NB4 (cell line): ENCODE measurements around the gene GLT1D1.
A peak's percentile ranks its signal among the peaks of the same experiment; 100 is the strongest.

Experiments
- DNase-seq: peaks from one replicate; pipeline ENCODE4 v3.0.0; 2010; ENCODE audit warnings: low read depth
- H3K4me3 ChIP-seq: one replicate; pipeline ENCODE4 v1.5.1; 2011; ENCODE audit warnings: mild to moderate bottlenecking, low read depth, low read length, moderate library complexity
- CTCF ChIP-seq: IDR thresholded peaks from one replicate; pipeline ENCODE4 v1.5.1; 2012; ENCODE audit warnings: low read depth, low read length
- MAX ChIP-seq: IDR thresholded peaks from 2 replicates; pipeline ENCODE4 v1.6.1; 2011; ENCODE audit warnings: low read depth, low read length
- MYC ChIP-seq: IDR thresholded peaks from 2 replicates; pipeline ENCODE4 v1.6.1; 2011; ENCODE audit warnings: low read depth, low read length
- POLR2A ChIP-seq: IDR thresholded peaks from 2 replicates; pipeline ENCODE4 v1.6.1; 2011; ENCODE audit warnings: mild to moderate bottlenecking; ENCODE audit not compliant: insufficient read length; ENCODE audit errors: extremely low read depth

GLT1D1 gene

GRCh38 chr12:128852026-128852698, 1.1 kb upstream of the GLT1D1 start:
- no peak overlapping the region for H3K4me3 ChIP-seq
- no peak for TF ChIP-seq POLR2A
- no peak for TF ChIP-seq MAX
- no peak for TF ChIP-seq CTCF
- TF ChIP-seq MYC = no peak
- DNase-seq = no peak

GRCh38 chr12:128853600-128854197, 421 bp downstream of the GLT1D1 start:
- TF ChIP-seq MAX (no peak), MYC (no peak), CTCF (no peak), POLR2A (no peak)
- DNase-seq = no peak
- H3K4me3 ChIP-seq = no peak overlapping the region

- DNase-seq = no peak
Measured at GRCh38 chr12:128856035-128856790, 2.9 kb downstream of the GLT1D1 start.

GRCh38 chr12:128856791-128857078, 3.5 kb downstream of the GLT1D1 start:
- H3K4me3 ChIP-seq = no peak overlapping the region
- DNase-seq = no peak
- no peak for TF ChIP-seq POLR2A
- TF ChIP-seq CTCF = no peak
- TF ChIP-seq MAX = no peak
- no peak for TF ChIP-seq MYC

More at GRCh38 chr12:128856035-128856790, 2.9 kb downstream of the GLT1D1 start:
- no peak overlapping the region for H3K4me3 ChIP-seq
- TF ChIP-seq MAX = no peak
- TF ChIP-seq CTCF = no peak
- no peak for TF ChIP-seq MYC

GRCh38 chr12:128857133-128857763, 4.0 kb downstream of the GLT1D1 start:
- no peak for TF ChIP-seq MYC
- TF ChIP-seq CTCF = no peak
- TF ChIP-seq POLR2A = no peak
- TF ChIP-seq MAX = no peak
- no peak overlapping the region for H3K4me3 ChIP-seq
- peak; percentile 22 for DNase-seq
